Mucosa of descending colon (tissue), 3 donors: Measurements from ENCODE around the gene MAP4K5. TPM values are rescaled to one million over a fixed set of nuclear protein-coding genes. Genes with fewer than 3 reads are reported as not detected.

Experiments used
- ATAC-seq: fragments of 200-7000 bp; cut with Tn5 transposase; one replicate; pipeline ENCODE4 v1.9.1; 2020; ENCODE audit warnings: mild to moderate bottlenecking, moderate library complexity
- DNase-seq, 3 donors: peaks; one replicate each; pipeline ENCODE4 v3.0.0-alpha.2; 2020
- H3K36me3 ChIP-seq: fragments of 200-600 bp; one replicate; pipeline ENCODE4 v1.8.0; 2021; ENCODE audit warnings: low read depth, mild to moderate bottlenecking
- H3K4me1 ChIP-seq: fragments of 200-600 bp; one replicate; pipeline ENCODE4 v1.8.0; 2021; ENCODE audit warnings: low read depth, mild to moderate bottlenecking
- H3K4me3 ChIP-seq: fragments of 200-600 bp; one replicate; pipeline ENCODE4 v1.8.0; 2021; ENCODE audit warnings: mild to moderate bottlenecking
- H3K9me3 ChIP-seq: fragments of 200-600 bp; one replicate; pipeline ENCODE4 v1.8.0; 2021; ENCODE audit warnings: mild to moderate bottlenecking
- intact Hi-C, 2 donors: fragments of 100-400 bp; cut with DNase I in 1 of 2; cut with micrococcal nuclease in 1 of 2; formaldehyde crosslinking; loops; one replicate each; pipeline versions ENCODE4 v1.11.0 to v1.11.1; 2022; cut with DNase I, micrococcal nuclease
- total RNA-seq, 3 donors: library from RNA; stranded (reverse); fragmentation: NEBNext Ultra II Directional in 2 of 3; extraction: Animal tissue kit (Norgen Biotek cat#: 25700) in 2 of 3; gene quantifications; one replicate each; pipeline versions ENCODE4 v1.2.1 to v1.2.4, GENCODE V29; 2021 to 2023
- TF ChIP-seq, protein P1 (sequence below): fragments of 200-600 bp; IDR thresholded peaks from one replicate; pipeline ENCODE4 v1.8.0; 2022; ENCODE audit warnings: antibody characterized with exemption, mild to moderate bottlenecking
- donor health status: DM: no; HTN: no; CAD: no; lungs with moderate emphysema.
- donor health status: DM: no; HTN: no; CAD: no.
- donor health status: DM: no; HTN: yes; CAD: no.

The MAP4K5 gene
- total RNA-seq, 3 donors from 2014 or later: 42.2 to 65.8 (median 45.3) TPM

DNA sequence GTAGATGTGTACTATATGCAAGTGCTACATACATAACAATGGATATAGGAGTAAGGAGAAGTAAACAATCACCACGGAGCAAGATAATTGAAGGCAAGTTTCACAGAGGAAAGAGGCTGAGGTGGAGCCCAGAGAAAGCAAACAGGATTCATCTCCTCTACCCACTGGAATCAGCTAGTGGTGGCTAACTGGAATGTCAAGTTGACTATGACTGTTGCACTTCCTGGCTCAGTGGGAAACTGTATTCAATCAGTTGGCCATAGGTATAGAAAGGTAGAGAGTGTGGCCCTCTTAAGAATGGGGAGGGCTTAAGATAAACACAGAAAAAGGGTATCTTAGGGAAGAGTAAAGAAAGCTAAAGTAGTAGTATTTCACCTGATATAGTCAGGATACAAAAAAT, 62.4 kb downstream of the MAP4K5 start:
- intact Hi-C loops: no loop called here
- TF ChIP-seq, protein P1, sequence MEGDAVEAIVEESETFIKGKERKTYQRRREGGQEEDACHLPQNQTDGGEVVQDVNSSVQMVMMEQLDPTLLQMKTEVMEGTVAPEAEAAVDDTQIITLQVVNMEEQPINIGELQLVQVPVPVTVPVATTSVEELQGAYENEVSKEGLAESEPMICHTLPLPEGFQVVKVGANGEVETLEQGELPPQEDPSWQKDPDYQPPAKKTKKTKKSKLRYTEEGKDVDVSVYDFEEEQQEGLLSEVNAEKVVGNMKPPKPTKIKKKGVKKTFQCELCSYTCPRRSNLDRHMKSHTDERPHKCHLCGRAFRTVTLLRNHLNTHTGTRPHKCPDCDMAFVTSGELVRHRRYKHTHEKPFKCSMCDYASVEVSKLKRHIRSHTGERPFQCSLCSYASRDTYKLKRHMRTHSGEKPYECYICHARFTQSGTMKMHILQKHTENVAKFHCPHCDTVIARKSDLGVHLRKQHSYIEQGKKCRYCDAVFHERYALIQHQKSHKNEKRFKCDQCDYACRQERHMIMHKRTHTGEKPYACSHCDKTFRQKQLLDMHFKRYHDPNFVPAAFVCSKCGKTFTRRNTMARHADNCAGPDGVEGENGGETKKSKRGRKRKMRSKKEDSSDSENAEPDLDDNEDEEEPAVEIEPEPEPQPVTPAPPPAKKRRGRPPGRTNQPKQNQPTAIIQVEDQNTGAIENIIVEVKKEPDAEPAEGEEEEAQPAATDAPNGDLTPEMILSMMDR: no peak
- ATAC-seq: no peak
- H3K36me3 ChIP-seq: no peaks in the 10 kb centered on the region
- no peak for DNase-seq
- no peaks in the 10 kb centered on the region for H3K4me1 ChIP-seq
- peaks cover 18% of the 10 kb centered on the region for H3K9me3 ChIP-seq
- no peak overlapping the region for H3K4me3 ChIP-seq

DNA sequence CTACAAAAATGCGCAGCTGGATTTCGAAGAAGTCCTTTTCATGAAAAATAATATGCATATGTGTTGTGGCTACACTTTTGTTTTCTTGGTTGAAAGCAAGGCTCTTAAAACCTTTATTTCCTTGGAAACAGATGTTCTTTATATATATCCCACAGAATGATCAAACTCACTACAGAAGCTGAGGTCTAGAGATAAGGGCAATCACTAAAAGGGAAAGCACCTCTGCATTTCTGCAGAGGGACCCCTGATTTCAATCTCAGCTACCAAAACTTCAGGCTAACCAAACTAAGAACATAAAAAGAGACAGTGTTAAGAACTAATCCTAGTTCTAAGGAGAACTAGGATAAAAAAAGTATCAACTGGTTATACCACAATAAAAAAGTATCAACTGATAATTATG, 70.3 kb downstream of the MAP4K5 start:
- TF ChIP-seq, protein P1: no peak
- H3K4me3 ChIP-seq: no peak overlapping the region
- no peaks in the 10 kb centered on the region for H3K4me1 ChIP-seq
- H3K9me3 ChIP-seq: no peaks in the 10 kb centered on the region
- no peak for DNase-seq
- no peaks in the 10 kb centered on the region for H3K36me3 ChIP-seq
- ATAC-seq: no peak
- intact Hi-C loops: no loop called here

DNA sequence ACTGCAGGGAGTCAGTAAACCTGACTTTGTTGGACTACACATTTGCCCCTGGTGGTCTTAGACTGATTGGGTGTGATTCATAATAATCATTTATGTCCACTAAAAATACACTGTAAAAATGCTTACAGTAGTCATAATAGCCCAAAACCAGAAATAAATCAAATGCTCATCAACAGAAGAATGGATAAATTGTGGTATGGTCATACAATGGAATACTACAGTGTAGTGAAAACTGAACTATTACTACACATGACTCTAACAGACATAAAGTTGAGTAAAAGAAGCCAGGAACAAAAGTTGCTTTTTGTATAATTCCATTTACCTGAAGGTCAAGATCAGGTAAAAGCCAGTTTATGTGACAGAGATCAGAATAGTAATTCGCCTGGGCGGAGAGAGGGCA, 78.5 kb downstream of the MAP4K5 start:
- TF ChIP-seq, protein P1: no peak
- Histone ChIP-seq H3K36me3 (no peaks in the 10 kb centered on the region), H3K9me3 (no peaks in the 10 kb centered on the region), H3K4me3 (no peak overlapping the region), H3K4me1 (no peaks in the 10 kb centered on the region)
- DNase-seq (no peak), ATAC-seq (no peak)
- intact Hi-C loops: no loop called here

DNA sequence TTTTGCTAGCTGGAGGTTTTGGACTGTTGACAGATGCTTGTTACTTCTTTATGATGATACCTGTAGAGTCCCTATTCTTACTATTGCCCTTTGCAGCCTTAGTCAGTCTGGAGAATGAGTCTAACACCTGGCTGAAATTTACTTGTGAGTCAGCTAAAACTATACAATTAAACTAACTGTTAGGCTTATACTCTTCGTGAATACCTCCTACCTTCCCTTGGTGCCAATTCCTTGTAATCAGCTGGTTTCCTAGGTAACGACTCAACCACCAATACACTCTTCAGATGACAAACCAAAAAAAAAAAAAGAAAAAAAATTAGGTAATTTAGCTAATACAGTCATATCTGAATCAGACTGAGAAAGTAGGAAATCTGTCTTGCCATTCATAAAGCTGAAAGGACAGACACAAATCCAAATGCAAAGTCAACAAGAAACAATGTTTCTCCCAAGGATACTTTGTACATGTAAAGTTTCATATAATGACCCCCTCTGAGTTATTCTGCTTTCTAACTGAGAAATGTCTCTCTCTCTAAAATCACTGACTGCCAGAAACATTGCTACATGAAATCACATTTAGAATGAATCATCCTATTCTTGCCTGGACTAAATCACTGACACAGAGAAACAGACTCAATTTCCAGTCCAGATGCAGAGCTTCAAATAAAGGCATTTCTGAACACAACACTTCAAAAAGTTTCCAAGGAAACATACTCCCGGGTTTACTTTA, 79.2 kb downstream of the MAP4K5 start:
- Histone ChIP-seq H3K36me3 (no peaks in the 10 kb centered on the region), H3K4me3 (no peak overlapping the region), H3K9me3 (no peaks in the 10 kb centered on the region), H3K4me1 (no peaks in the 10 kb centered on the region)
- no peak for DNase-seq
- TF ChIP-seq, protein P1: no peak
- no peak for ATAC-seq
- intact Hi-C loops: no loop called here

DNA sequence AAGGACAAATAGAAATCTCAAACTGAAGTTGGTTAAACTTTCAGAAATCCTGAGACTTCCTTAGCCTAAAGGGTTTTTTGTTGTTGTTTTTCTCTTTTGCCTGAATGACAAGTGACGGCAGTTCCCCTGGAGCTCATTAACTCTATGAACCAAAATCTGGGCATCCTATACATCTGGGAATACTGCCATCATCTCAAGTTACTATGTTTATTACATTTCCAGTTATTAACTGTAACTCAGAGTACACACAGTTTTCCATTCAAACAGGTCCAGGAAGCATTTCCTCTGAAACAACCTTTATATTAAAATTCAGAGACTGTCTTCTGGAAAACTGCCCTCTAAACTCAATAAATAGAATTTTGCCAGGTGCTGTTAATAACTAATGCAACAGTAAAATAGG, 80.1 kb downstream of the MAP4K5 start:
- Histone ChIP-seq H3K4me3 (no peak overlapping the region), H3K36me3 (no peaks in the 10 kb centered on the region), H3K4me1 (no peaks in the 10 kb centered on the region), H3K9me3 (no peaks in the 10 kb centered on the region)
- TF ChIP-seq, protein P1: no peak
- ATAC-seq (no peak), DNase-seq (no peak)
- intact Hi-C loops: no loop called here

DNA sequence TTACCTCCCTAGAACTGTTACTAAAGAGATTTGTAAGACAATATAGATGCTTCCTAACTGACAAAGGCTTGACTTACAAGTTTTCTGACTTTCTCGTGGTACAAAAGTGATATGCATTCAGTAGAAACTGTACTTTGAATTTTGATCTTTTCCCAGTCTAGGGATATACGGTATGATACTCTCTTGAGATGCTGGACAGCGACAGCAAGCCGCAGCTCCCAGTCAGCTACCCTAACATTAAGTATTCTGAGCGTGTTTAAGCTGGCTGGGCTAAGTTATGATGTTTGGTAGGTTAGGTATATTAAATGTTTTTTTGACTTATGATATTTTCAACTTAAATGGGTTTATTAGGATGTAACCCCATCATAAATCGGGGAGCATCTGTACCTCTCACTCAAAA, 80.5 kb downstream of the MAP4K5 start:
- H3K36me3 ChIP-seq: no peaks in the 10 kb centered on the region
- intact Hi-C loops: no loop called here

More for the DNA sequence above, 80.5 kb downstream of the MAP4K5 start:
- Histone ChIP-seq H3K9me3 (no peaks in the 10 kb centered on the region), H3K4me1 (no peaks in the 10 kb centered on the region), H3K4me3 (no peak overlapping the region)
- DNase-seq: no peak
- ATAC-seq: no peak
- TF ChIP-seq, protein P1: no peak
